HEK293 (cell line): ENCODE data around the gene HMGB3.

Source experiments
- CTCF ChIA-PET: fragments of 350-600 bp; formaldehyde crosslinking; extraction: SDS; loops from one replicate; lab custom pipeline; 2021; ENCODE audit warnings: antibody characterized with exemption; lab: Yijun Ruan, JAX
- POLR2A ChIA-PET: fragments of 300-600 bp; formaldehyde crosslinking; extraction: SDS; loops from one replicate; lab custom pipeline; 2020; ENCODE audit warnings: antibody characterized with exemption, inconsistent platforms; lab: Yijun Ruan, JAX
- H3K27ac ChIP-seq: fragments of 200-500 bp; sonication (Bioruptor generic); 2 replicates; pipeline ENCODE4 v1.5.1; 2014; ENCODE audit warnings: low read depth, low read length, control low read depth, inconsistent platforms; ENCODE audit errors: extremely low read depth
- H3K36me3 ChIP-seq, 2 experiments: fragments of 200-500 bp in 1 of 2; sonication (Bioruptor generic) in 1 of 2; 1 replicate in 1 of 2; 2 replicates in 1 of 2; pipeline ENCODE4 v1.5.1; 2014 to 2017; ENCODE audit warnings: inconsistent platforms in 2 of 2, low read length in 2 of 2; ENCODE audit not compliant: control insufficient read depth in 2 of 2, insufficient read depth in 1 of 2
- H3K4me1 ChIP-seq: fragments of 200-500 bp; sonication (Bioruptor generic); 2 replicates; pipeline ENCODE4 v1.5.1; 2014; ENCODE audit warnings: mild to moderate bottlenecking, low read length, inconsistent platforms; ENCODE audit not compliant: control insufficient read depth, insufficient read depth
- H3K4me3 ChIP-seq: 2 replicates; pipeline ENCODE4 v1.5.1; 2011; ENCODE audit warnings: low read depth, mild to moderate bottlenecking, control low read depth, low read length, moderate library complexity
- H3K9me3 ChIP-seq: fragments of 200-500 bp; sonication (Bioruptor generic); 2 replicates; pipeline ENCODE4 v1.5.1; 2014; ENCODE audit warnings: low read depth, low read length, inconsistent platforms; ENCODE audit not compliant: control insufficient read depth, insufficient read depth
- ATF2 ChIP-seq: fragments of 450-650 bp; formaldehyde crosslinking; IDR thresholded peaks from 2 replicates; pipeline ENCODE4 v1.5.1; 2016; ENCODE audit warnings: missing biosample characterization, missing genetic modification characterization, low read depth
- EGR2 ChIP-seq: fragments of 450-650 bp; formaldehyde crosslinking; IDR thresholded peaks from 2 replicates; pipeline ENCODE4 v1.5.1; 2016; ENCODE audit warnings: low read depth, missing biosample characterization, missing genetic modification characterization
- KLF9 ChIP-seq: fragments of 450-650 bp; formaldehyde crosslinking; IDR thresholded peaks from 2 replicates; pipeline ENCODE4 v1.5.1; 2016; ENCODE audit warnings: missing biosample characterization, missing genetic modification characterization, low read depth
- PRDM4 ChIP-seq: fragments of 450-650 bp; formaldehyde crosslinking; IDR thresholded peaks from 2 replicates; pipeline ENCODE4 v1.5.1; 2017; ENCODE audit warnings: missing biosample characterization, missing genetic modification characterization
- REST ChIP-seq: fragments of 450-650 bp; formaldehyde crosslinking; IDR thresholded peaks from 2 replicates; pipeline ENCODE4 v1.5.1; 2016; ENCODE audit warnings: missing biosample characterization, missing genetic modification characterization
- SP2 ChIP-seq: fragments of 450-650 bp; formaldehyde crosslinking; IDR thresholded peaks from 2 replicates; pipeline ENCODE4 v1.5.1; 2016; ENCODE audit warnings: missing biosample characterization, missing genetic modification characterization
- SP3 ChIP-seq: fragments of 450-650 bp; formaldehyde crosslinking; IDR thresholded peaks from 2 replicates; pipeline ENCODE4 v1.5.1; 2016; ENCODE audit warnings: missing biosample characterization, missing genetic modification characterization
- ZBTB26 ChIP-seq: fragments of 450-650 bp; formaldehyde crosslinking; optimal IDR thresholded peaks from 2 replicates; pipeline ENCODE3; 2016; ENCODE audit warnings: missing biosample characterization, mild to moderate bottlenecking, missing genetic modification characterization
- ZBTB8A ChIP-seq: fragments of 450-650 bp; formaldehyde crosslinking; IDR thresholded peaks from 2 replicates; pipeline ENCODE4 v1.5.1; 2016; ENCODE audit warnings: missing biosample characterization, missing genetic modification characterization
- ZNF132 ChIP-seq: fragments of 450-650 bp; formaldehyde crosslinking; IDR thresholded peaks from 2 replicates; pipeline ENCODE4 v1.5.1; 2017; ENCODE audit warnings: missing biosample characterization, missing genetic modification characterization, borderline replicate concordance
- ZNF169 ChIP-seq: fragments of 450-650 bp; formaldehyde crosslinking; IDR thresholded peaks from 2 replicates; pipeline ENCODE4 v1.5.1; 2016; ENCODE audit warnings: missing biosample characterization, missing genetic modification characterization
- ZNF18 ChIP-seq: fragments of 450-650 bp; formaldehyde crosslinking; IDR thresholded peaks from 2 replicates; pipeline ENCODE4 v1.5.1; 2016; ENCODE audit warnings: missing biosample characterization, missing genetic modification characterization
- ZNF202 ChIP-seq: fragments of 450-650 bp; formaldehyde crosslinking; IDR thresholded peaks from 2 replicates; pipeline ENCODE4 v1.5.1; 2016; ENCODE audit warnings: missing biosample characterization, missing genetic modification characterization, borderline replicate concordance
- ZNF211 ChIP-seq: fragments of 450-650 bp; formaldehyde crosslinking; IDR thresholded peaks from 2 replicates; pipeline ENCODE4 v1.5.1; 2016; ENCODE audit warnings: low read depth, missing biosample characterization, missing genetic modification characterization
- ZNF223 ChIP-seq: fragments of 450-650 bp; formaldehyde crosslinking; IDR thresholded peaks from 2 replicates; pipeline ENCODE4 v1.5.1; 2016; ENCODE audit warnings: missing biosample characterization, missing genetic modification characterization
- ZNF23 ChIP-seq: fragments of 450-650 bp; formaldehyde crosslinking; IDR thresholded peaks from 2 replicates; pipeline ENCODE4 v1.5.1; 2016; ENCODE audit warnings: missing biosample characterization, missing genetic modification characterization, borderline replicate concordance
- ZNF24 ChIP-seq: fragments of 450-650 bp; formaldehyde crosslinking; IDR thresholded peaks from 2 replicates; pipeline ENCODE4 v1.5.1; 2016; ENCODE audit warnings: missing biosample characterization, missing genetic modification characterization
- ZNF335 ChIP-seq: fragments of 450-650 bp; formaldehyde crosslinking; conservative IDR thresholded peaks from 2 replicates; pipeline ENCODE4 v1.5.1; 2016; ENCODE audit warnings: missing biosample characterization, missing genetic modification characterization
- ZNF366 ChIP-seq: fragments of 450-650 bp; formaldehyde crosslinking; conservative IDR thresholded peaks from 2 replicates; pipeline ENCODE4 v1.5.1; 2016; ENCODE audit warnings: missing biosample characterization, missing genetic modification characterization
- ZNF37A ChIP-seq: fragments of 450-650 bp; IDR thresholded peaks from 2 replicates; pipeline ENCODE4 v1.5.1; 2018; ENCODE audit warnings: missing biosample characterization, missing genetic modification characterization
- ZNF404 ChIP-seq: fragments of 450-650 bp; formaldehyde crosslinking; IDR thresholded peaks from 2 replicates; pipeline ENCODE4 v1.5.1; 2017; ENCODE audit warnings: missing biosample characterization, missing genetic modification characterization
- ZNF433 ChIP-seq: fragments of 450-650 bp; formaldehyde crosslinking; IDR thresholded peaks from 2 replicates; pipeline ENCODE4 v1.5.1; 2016; ENCODE audit warnings: missing biosample characterization, missing genetic modification characterization, low read depth
- ZNF600 ChIP-seq: fragments of 450-650 bp; formaldehyde crosslinking; IDR thresholded peaks from 2 replicates; pipeline ENCODE4 v1.5.1; 2016; ENCODE audit warnings: missing biosample characterization, missing genetic modification characterization
- ZNF645 ChIP-seq: fragments of 450-650 bp; formaldehyde crosslinking; IDR thresholded peaks from 2 replicates; pipeline ENCODE4; 2016; ENCODE audit warnings: missing biosample characterization, missing genetic modification characterization
- ZNF707 ChIP-seq: fragments of 450-650 bp; formaldehyde crosslinking; IDR thresholded peaks from 2 replicates; pipeline ENCODE4 v1.5.1; 2016; ENCODE audit warnings: missing biosample characterization, missing genetic modification characterization
- ZNF830 ChIP-seq: fragments of 450-650 bp; IDR thresholded peaks from 2 replicates; pipeline ENCODE4 v1.5.0; 2018; ENCODE audit warnings: missing biosample characterization, missing genetic modification characterization, low read depth, mild to moderate bottlenecking, moderate library complexity

Gene HMGB3

GRCh38 chrX:150982788-150983520 is at the start of gene HMGB3:
HMGB3 (plus strand) TSS chrX:150983335; CDS start chrX:150985600, 2,265 bp downstream.
- ChIA-PET CTCF (interaction anchor here (1.6 kb wide), 1 partner anchor 49 kb away, joined by 4 read pairs; no protein-coding TSS in a partner anchor), POLR2A (interaction anchor here (0.6 kb wide), 1 partner anchor 154 kb away, joined by 3 read pairs; no protein-coding TSS in a partner anchor)
- Histone ChIP-seq H3K36me3 (peaks cover 5 to 28% of the 10 kb centered on the region in 2 experiments), H3K4me1 (no peaks in the 10 kb centered on the region), H3K27ac (peak within 1 kb of the TSS; percentile 92), H3K9me3 (no peaks in the 10 kb centered on the region), H3K4me3 (peak within 1 kb of the TSS; percentile 52)
- TF ChIP-seq ZNF707 (no peak), ZNF169 (no peak), ZNF202 (0 out of 2 replicates have a peak, but pooled peaks have one; percentile 12), REST (tag by site-specific recombination) (no peak), ZNF404 (tag by site-specific recombination) (no peak), ZBTB8A (peak; percentile 63), KLF9 (tag by site-specific recombination) (peak; percentile 62; the same call in 1 of the 2 replicates), ZNF366 (no peak), EGR2 (tag by site-specific recombination) (peak; percentile 29; the same call in 1 of the 2 replicates), ZNF132 (tag by site-specific recombination) (no peak), ZNF37A (tag by site-specific recombination) (no peak), ZNF223 (tag by site-specific recombination) (no peak), ZNF18 (tag by site-specific recombination) (no peak), ZNF24 (tag by site-specific recombination) (peak; percentile 72), ZNF211 (tag by site-specific recombination) (no peak), ZNF600 (no peak), ZBTB26 (tag by site-specific recombination) (peak; percentile 52), ZNF23 (tag by site-specific recombination) (no peak), SP2 (peak; percentile 75), ATF2 (tag by site-specific recombination) (no peak), ZNF645 (tag by site-specific recombination) (no peak), PRDM4 (tag by site-specific recombination) (no peak), ZNF335 (peak; percentile 50; the same call in 1 of the 2 replicates), SP3 (tag by site-specific recombination) (0 out of 2 replicates have a peak, but pooled peaks have one; percentile 17), ZNF830 (tag by site-specific recombination) (no peak), ZNF433 (tag by site-specific recombination) (no peak)
